PC-9 (cell line): Measurements from ENCODE around the gene IFT81. TPM values are rescaled to one million over a fixed set of nuclear protein-coding genes. Genes with fewer than 3 reads are reported as not detected.

Source experiments
- BruUV-seq: library from RNA; stranded (reverse); fragments of 400-500 nt; replicated peaks from 2 replicates; lab custom pipeline; 2021; lab: Mats Ljungman, UMichigan
- CTCF ChIA-PET: fragments of 300-600 bp; sonication (Branson Sonifier 250); formaldehyde crosslinking; loops from one replicate; lab custom pipeline; 2022; ENCODE audit warnings: antibody characterized with exemption; lab: Charles Lee
- POLR2A ChIA-PET: fragments of 300-600 bp; sonication (Branson Sonifier 250); formaldehyde crosslinking; loops from one replicate; lab custom pipeline; 2022; ENCODE audit warnings: antibody characterized with exemption; ENCODE audit not compliant: unreplicated experiment; lab: Charles Lee
- DNase-seq, 2 experiments: peaks; one replicate each; pipeline versions ENCODE4 v3.0.0 to v3.0.0-alpha.2; 2015 to 2022; ENCODE audit warnings: mixed read lengths in 1 of 2
- H2AFZ ChIP-seq: fragments of 200-600 bp; sonication (generic); 2 replicates; pipeline ENCODE4 v1.8.1; 2017; ENCODE audit warnings: antibody characterized with exemption
- H3F3A ChIP-seq: fragments of 200-600 bp; sonication (generic); 2 replicates; pipeline ENCODE4 v1.8.1; 2017; ENCODE audit warnings: antibody characterized with exemption, mild to moderate bottlenecking, low read depth; ENCODE audit not compliant: insufficient read depth
- H3K27ac ChIP-seq: fragments of 200-600 bp; sonication (generic); 2 replicates; pipeline ENCODE4 v1.6.1; 2016; ENCODE audit warnings: mixed run types
- H3K27me3 ChIP-seq: fragments of 200-600 bp; sonication (generic); 2 replicates; pipeline ENCODE4 v1.6.1; 2016; ENCODE audit warnings: low read depth, mixed run types; ENCODE audit not compliant: insufficient read depth
- H3K36me3 ChIP-seq: fragments of 200-600 bp; sonication (generic); 2 replicates; pipeline ENCODE4 v1.6.1; 2016; ENCODE audit warnings: low read depth, mixed run types
- H3K4me1 ChIP-seq: fragments of 200-600 bp; sonication (generic); replicated peaks from 2 replicates; pipeline ENCODE4 v1.6.1; 2016; ENCODE audit warnings: mixed run types; ENCODE audit not compliant: insufficient read depth
- H3K4me2 ChIP-seq: fragments of 200-600 bp; sonication (generic); 2 replicates; pipeline ENCODE4 v1.6.1; 2017; ENCODE audit warnings: mixed run types
- H3K4me3 ChIP-seq: fragments of 200-600 bp; sonication (generic); 2 replicates; pipeline ENCODE4 v1.6.1; 2016; ENCODE audit warnings: mixed run types
- H3K79me2 ChIP-seq: fragments of 200-600 bp; sonication (generic); 2 replicates; pipeline ENCODE4 v1.6.1; 2017; ENCODE audit warnings: low read depth, mixed run types
- H3K9me2 ChIP-seq: fragments of 200-600 bp; sonication (generic); 2 replicates; pipeline ENCODE4 v1.8.1; 2017; ENCODE audit warnings: mild to moderate bottlenecking; ENCODE audit not compliant: insufficient read depth
- H3K9me3 ChIP-seq: fragments of 200-600 bp; sonication (generic); 2 replicates; pipeline ENCODE4 v1.8.1; 2016; ENCODE audit warnings: low read depth; ENCODE audit not compliant: insufficient read depth
- H4K20me1 ChIP-seq: fragments of 200-600 bp; sonication (generic); 2 replicates; pipeline ENCODE4 v1.8.1; 2017; ENCODE audit not compliant: insufficient read depth
- EZH2 ChIP-seq: fragments of 200-600 bp; sonication (generic); IDR thresholded peaks from 2 replicates; pipeline ENCODE4 v1.8.0; 2017; ENCODE audit warnings: antibody characterized with exemption, low read depth
- intact Hi-C: fragments of 100-400 bp; cut with micrococcal nuclease; formaldehyde crosslinking; loops from one replicate; pipeline ENCODE4 v1.10.0; 2022; ENCODE audit not compliant: unreplicated experiment
- total RNA-seq: library from RNA; stranded (reverse); gene quantifications from 2 replicates; pipeline ENCODE4 v1.2.3, GENCODE V29; 2021
- TF ChIP-seq, protein P1 (sequence below): fragments of 200-600 bp; sonication (generic); conservative IDR thresholded peaks from 2 replicates; pipeline ENCODE4 v1.6.1; 2017; ENCODE audit warnings: mixed run types, antibody characterized with exemption, mild to moderate bottlenecking, moderate library complexity

Gene IFT81
- total RNA-seq, 1 experiment from 2014 or later, result 19.3 TPM

DNA sequence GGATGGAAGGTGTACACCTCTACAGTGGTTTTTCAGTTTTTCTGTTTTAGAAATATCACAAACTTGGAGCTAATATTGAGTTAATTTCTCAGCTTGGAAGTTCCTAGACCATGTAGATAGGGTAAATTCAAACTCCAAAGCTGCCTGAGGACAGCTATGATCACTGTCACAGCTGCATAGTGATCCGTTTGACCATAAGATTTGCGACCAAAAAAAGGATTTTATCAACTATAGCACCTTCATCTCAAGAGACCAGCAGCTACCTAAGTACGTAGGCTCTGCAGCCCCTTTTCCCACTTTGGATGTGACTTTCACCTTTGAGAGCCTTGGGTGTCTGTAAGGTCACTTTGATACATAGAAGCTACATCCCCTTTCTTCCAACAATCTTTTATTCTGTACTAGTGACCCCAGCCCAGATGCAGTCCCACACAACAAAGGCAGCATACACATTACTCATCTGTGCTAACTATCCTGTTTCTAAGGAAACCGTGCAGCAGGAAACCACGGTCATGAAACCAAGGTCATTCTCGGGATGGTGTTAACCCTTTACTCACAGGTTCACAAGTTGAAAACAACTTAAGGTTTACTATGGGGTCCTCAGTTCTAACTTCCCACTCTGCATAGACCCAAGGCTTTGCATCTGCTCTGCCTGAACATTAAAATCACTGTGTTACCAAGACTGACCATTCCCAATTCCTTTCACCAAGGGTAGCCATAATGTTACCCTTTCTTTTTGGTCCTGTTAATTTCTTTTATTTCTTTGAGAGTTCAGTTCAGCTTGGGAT lies 75.4 kb downstream of the IFT81 start:
- H2AFZ ChIP-seq, result no peak overlapping the region

DNA sequence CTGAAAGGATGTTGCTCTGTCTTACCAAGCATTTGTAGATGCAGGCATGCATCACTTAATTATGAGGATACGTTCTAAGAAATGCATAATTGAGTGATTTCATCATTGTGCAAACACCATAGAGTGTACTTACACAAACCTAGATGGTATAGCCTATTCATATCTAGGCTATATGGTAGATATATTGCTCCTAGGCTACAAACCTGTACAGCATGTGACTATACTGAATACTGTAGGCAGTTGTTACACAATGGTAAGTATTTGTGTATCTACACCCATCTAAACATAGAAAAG lies 75.9 kb downstream of the IFT81 start:
- TF ChIP-seq, protein P1, sequence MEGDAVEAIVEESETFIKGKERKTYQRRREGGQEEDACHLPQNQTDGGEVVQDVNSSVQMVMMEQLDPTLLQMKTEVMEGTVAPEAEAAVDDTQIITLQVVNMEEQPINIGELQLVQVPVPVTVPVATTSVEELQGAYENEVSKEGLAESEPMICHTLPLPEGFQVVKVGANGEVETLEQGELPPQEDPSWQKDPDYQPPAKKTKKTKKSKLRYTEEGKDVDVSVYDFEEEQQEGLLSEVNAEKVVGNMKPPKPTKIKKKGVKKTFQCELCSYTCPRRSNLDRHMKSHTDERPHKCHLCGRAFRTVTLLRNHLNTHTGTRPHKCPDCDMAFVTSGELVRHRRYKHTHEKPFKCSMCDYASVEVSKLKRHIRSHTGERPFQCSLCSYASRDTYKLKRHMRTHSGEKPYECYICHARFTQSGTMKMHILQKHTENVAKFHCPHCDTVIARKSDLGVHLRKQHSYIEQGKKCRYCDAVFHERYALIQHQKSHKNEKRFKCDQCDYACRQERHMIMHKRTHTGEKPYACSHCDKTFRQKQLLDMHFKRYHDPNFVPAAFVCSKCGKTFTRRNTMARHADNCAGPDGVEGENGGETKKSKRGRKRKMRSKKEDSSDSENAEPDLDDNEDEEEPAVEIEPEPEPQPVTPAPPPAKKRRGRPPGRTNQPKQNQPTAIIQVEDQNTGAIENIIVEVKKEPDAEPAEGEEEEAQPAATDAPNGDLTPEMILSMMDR, result no peak
- no peak for TF ChIP-seq EZH2
- Histone ChIP-seq H3K36me3 (no peaks in the 10 kb centered on the region), H3K27me3 (no peaks in the 10 kb centered on the region), H3K4me2 (no peak overlapping the region), H4K20me1 (no peaks in the 10 kb centered on the region), H3K79me2 (no peaks in the 10 kb centered on the region), H3K4me3 (no peak overlapping the region), H3K4me1 (no peaks in the 10 kb centered on the region), H3K9me3 (no peaks in the 10 kb centered on the region), H3K27ac (no peak overlapping the region), H2AFZ (no peak overlapping the region), H3F3A (no peaks in the 10 kb centered on the region), H3K9me2 (no peaks in the 10 kb centered on the region)
- no peak for DNase-seq
- ChIA-PET CTCF (no interaction called here), POLR2A (no interaction called here)
- intact Hi-C loops, result no loop called here
- no TSS peak for BruUV-seq

More for the DNA sequence above, 75.4 kb downstream of the IFT81 start:
- BruUV-seq, result no TSS peak
- Histone ChIP-seq H3K4me2 (no peak overlapping the region), H3K4me3 (no peak overlapping the region), H3K79me2 (no peaks in the 10 kb centered on the region), H4K20me1 (no peaks in the 10 kb centered on the region), H3K9me3 (no peaks in the 10 kb centered on the region), H3K4me1 (no peaks in the 10 kb centered on the region), H3K36me3 (no peaks in the 10 kb centered on the region), H3K27me3 (no peaks in the 10 kb centered on the region), H3K9me2 (no peaks in the 10 kb centered on the region), H3F3A (no peaks in the 10 kb centered on the region), H3K27ac (no peak overlapping the region)
- TF ChIP-seq EZH2, result no peak
- TF ChIP-seq, protein P1, result no peak
- ChIA-PET POLR2A (no interaction called here), CTCF (no interaction called here)
- intact Hi-C loops, result no loop called here
- DNase-seq, result no peak

DNA sequence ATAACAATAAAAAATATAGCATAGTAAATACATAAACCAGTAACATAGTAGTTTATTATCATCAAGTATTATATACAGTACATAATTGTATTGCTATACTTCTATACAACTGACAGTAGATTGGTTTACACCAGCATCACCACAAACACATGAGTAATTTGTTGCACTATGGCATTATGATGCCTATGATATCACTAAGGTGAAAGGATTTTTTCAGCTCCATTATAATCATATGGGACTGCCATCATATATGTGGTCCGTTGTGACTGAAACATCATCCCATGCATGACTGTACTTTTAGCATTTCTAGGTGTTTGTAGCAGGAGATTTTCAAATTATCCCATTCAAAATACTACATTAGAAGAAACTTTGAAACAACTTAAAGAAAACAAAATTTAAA lies 77.8 kb downstream of the IFT81 start:
- POLR2A ChIA-PET, result no interaction called here
- CTCF ChIA-PET, result no interaction called here
- Histone ChIP-seq H3K4me2 (no peak overlapping the region), H3K4me1 (no peaks in the 10 kb centered on the region), H4K20me1 (no peaks in the 10 kb centered on the region), H3K27ac (no peak overlapping the region), H3K36me3 (no peaks in the 10 kb centered on the region), H3K4me3 (no peak overlapping the region), H3F3A (no peaks in the 10 kb centered on the region), H3K27me3 (no peaks in the 10 kb centered on the region), H2AFZ (no peak overlapping the region), H3K79me2 (no peaks in the 10 kb centered on the region), H3K9me3 (no peaks in the 10 kb centered on the region), H3K9me2 (no peaks in the 10 kb centered on the region)
- intact Hi-C loops, result no loop called here
- no TSS peak for BruUV-seq
- DNase-seq, result no peak
- no peak for TF ChIP-seq EZH2
- TF ChIP-seq, protein P1, result no peak
